K562 (cell line): ENCODE data around the gene HP. TPM values are rescaled to one million over a fixed set of nuclear protein-coding genes. Genes with fewer than 3 reads are reported as not detected.
A peak's percentile ranks its signal among the peaks of the same experiment; 100 is the strongest.

Source experiments
- FOXK2 ChIP-seq, 2 experiments: fragments of 450-650 bp; IDR thresholded peaks in 1 of 2; conservative IDR thresholded peaks in 1 of 2; 2 replicates each; pipeline ENCODE4 v1.6.1; 2016; ENCODE audit warnings: low read depth in 2 of 2, mild to moderate bottlenecking in 1 of 2
- ILF3 ChIP-seq: fragments of 450-650 bp; IDR thresholded peaks from 2 replicates; pipeline ENCODE4 v1.6.1; 2018; ENCODE audit warnings: antibody characterized with exemption, mild to moderate bottlenecking, moderate library complexity, borderline replicate concordance
- KLF6 ChIP-seq: fragments of 250-450 bp; sonication (Bioruptor Pico); IDR thresholded peaks from 2 replicates; pipeline ENCODE4 v1.4.0; 2020; ENCODE audit warnings: mild to moderate bottlenecking, moderate library complexity, borderline replicate concordance
- L3MBTL2 ChIP-seq: fragments of 450-650 bp; IDR thresholded peaks from 2 replicates; pipeline ENCODE4 v1.6.1; 2016; ENCODE audit warnings: mild to moderate bottlenecking, moderate library complexity
- MAZ ChIP-seq, 2 experiments: fragments of 450-650 bp in 1 of 2; sonication (generic) in 1 of 2; formaldehyde crosslinking; IDR thresholded peaks in 1 of 2; conservative IDR thresholded peaks in 1 of 2; 2 replicates each; pipeline versions ENCODE4 v1.4.0 to v1.5.0; 2020; ENCODE audit warnings: mild to moderate bottlenecking in 1 of 2, missing genetic modification reagents in 1 of 2
- MYBL2 ChIP-seq, 2 experiments: fragments of 450-650 bp in 1 of 2; sonication (generic) in 1 of 2; formaldehyde crosslinking in 1 of 2; IDR thresholded peaks; 2 replicates each; pipeline versions ENCODE4 v1.6.1 to v1.8.1; 2017 to 2022; ENCODE audit warnings: borderline replicate concordance in 1 of 2, inconsistent platforms in 1 of 2, low read depth in 1 of 2, mild to moderate bottlenecking in 1 of 2, missing genetic modification reagents in 1 of 2, moderate library complexity in 1 of 2
- NFYB ChIP-seq: IDR thresholded peaks from 2 replicates; pipeline ENCODE4 v1.6.1; 2011; ENCODE audit warnings: mild to moderate bottlenecking, moderate library complexity; ENCODE audit not compliant: insufficient read length; ENCODE audit errors: extremely low read depth
- RB1 ChIP-seq: fragments of 450-650 bp; IDR thresholded peaks from 2 replicates; pipeline ENCODE4 v1.6.1; 2017; ENCODE audit warnings: low read depth, mild to moderate bottlenecking
- SOX6 ChIP-seq: fragments of 450-650 bp; IDR thresholded peaks from 2 replicates; pipeline ENCODE4 v1.6.1; 2014; ENCODE audit warnings: mild to moderate bottlenecking
- YY1 ChIP-seq, 3 experiments: IDR thresholded peaks; 2 replicates each; pipeline ENCODE4 v1.6.1; 2011; ENCODE audit warnings: low read length in 2 of 3, mild to moderate bottlenecking in 2 of 3, moderate library complexity in 2 of 3, borderline replicate concordance in 1 of 3, control low read depth in 1 of 3, low read depth in 1 of 3; ENCODE audit not compliant: insufficient read depth in 3 of 3, insufficient replicate concordance in 2 of 3, control insufficient read depth in 1 of 3, insufficient read length in 1 of 3; ENCODE audit errors: extremely low read depth in 1 of 3
- ZNF146 ChIP-seq: IDR thresholded peaks from one replicate; pipeline ENCODE4 v1.6.1; 2018; ENCODE audit warnings: missing compliant biosample characterization; ENCODE audit not compliant: unreplicated experiment
- ZNF23 ChIP-seq: fragments of 250-450 bp; sonication (Bioruptor Pico); IDR thresholded peaks from 2 replicates; pipeline ENCODE4 v1.4.0; 2020; ENCODE audit warnings: mild to moderate bottlenecking
- ZNF24 ChIP-seq: fragments of 450-650 bp; IDR thresholded peaks from 2 replicates; pipeline ENCODE4 v1.6.1; 2016
- ZNF57 ChIP-seq: fragments of 450-650 bp; formaldehyde crosslinking; IDR thresholded peaks from 2 replicates; pipeline ENCODE4 v1.4.0; 2020; ENCODE audit warnings: mild to moderate bottlenecking, moderate library complexity
- ZNF699 ChIP-seq: fragments of 250-450 bp; sonication (Bioruptor Pico); IDR thresholded peaks from 2 replicates; pipeline ENCODE4 v1.8.0; 2021; ENCODE audit warnings: mild to moderate bottlenecking, moderate library complexity; ENCODE audit not compliant: insufficient replicate concordance
- polyA plus RNA-seq, 8 experiments: library from polyadenylated mRNA; depleted of rRNA in 4 of 8; stranded (reverse) in 5 of 8; unstranded in 3 of 8; fragments of >200 nt; fragmentation: Nextera tagmentation in 2 of 8; fragmentation: Illumina TruSeq in 1 of 8; extraction: Ambion mirVana in 2 of 8; extraction: Trizol in 1 of 8; gene quantifications; 2 replicates each; pipeline versions ENCODE4 v1.2.1 to v1.2.3, GENCODE V29; 2011 to 2014; ENCODE audit warnings: inconsistent platforms in 1 of 8, missing spikeins in 1 of 8
- total RNA-seq, 7 experiments: library from RNA; depleted of rRNA in 6 of 7; stranded (reverse); fragments of >200 nt in 6 of 7; fragmentation: Illumina TruSeq in 2 of 7; extraction: Trizol in 2 of 7; gene quantifications; 2 replicates each; pipeline versions ENCODE4 v1.2.1 to v1.2.3, GENCODE V29; 2011 to 2021; ENCODE audit warnings: low replicate concordance in 1 of 7
- TF ChIP-seq, protein P1 (sequence below): fragments of 450-650 bp; IDR thresholded peaks from 2 replicates; pipeline ENCODE4 v1.6.1; 2016; ENCODE audit warnings: mild to moderate bottlenecking
- TF ChIP-seq, protein P2 (sequence below): fragments of 250-450 bp; sonication (Bioruptor Pico); IDR thresholded peaks from 2 replicates; pipeline ENCODE4 v1.4.0; 2020; ENCODE audit warnings: mild to moderate bottlenecking, moderate library complexity
- TF ChIP-seq, protein P3 (sequence below): fragments of 450-650 bp; IDR thresholded peaks from 2 replicates; pipeline ENCODE4 v1.6.1; 2018; ENCODE audit not compliant: partially characterized antibody

HP gene
- total and polyA plus RNA-seq, 9 of the 15 experiments (the other 6 are each of a cell fraction or from before 2014, with no cell fraction given), result 0.04 to 8.7 TPM; not detected in 7

DNA sequence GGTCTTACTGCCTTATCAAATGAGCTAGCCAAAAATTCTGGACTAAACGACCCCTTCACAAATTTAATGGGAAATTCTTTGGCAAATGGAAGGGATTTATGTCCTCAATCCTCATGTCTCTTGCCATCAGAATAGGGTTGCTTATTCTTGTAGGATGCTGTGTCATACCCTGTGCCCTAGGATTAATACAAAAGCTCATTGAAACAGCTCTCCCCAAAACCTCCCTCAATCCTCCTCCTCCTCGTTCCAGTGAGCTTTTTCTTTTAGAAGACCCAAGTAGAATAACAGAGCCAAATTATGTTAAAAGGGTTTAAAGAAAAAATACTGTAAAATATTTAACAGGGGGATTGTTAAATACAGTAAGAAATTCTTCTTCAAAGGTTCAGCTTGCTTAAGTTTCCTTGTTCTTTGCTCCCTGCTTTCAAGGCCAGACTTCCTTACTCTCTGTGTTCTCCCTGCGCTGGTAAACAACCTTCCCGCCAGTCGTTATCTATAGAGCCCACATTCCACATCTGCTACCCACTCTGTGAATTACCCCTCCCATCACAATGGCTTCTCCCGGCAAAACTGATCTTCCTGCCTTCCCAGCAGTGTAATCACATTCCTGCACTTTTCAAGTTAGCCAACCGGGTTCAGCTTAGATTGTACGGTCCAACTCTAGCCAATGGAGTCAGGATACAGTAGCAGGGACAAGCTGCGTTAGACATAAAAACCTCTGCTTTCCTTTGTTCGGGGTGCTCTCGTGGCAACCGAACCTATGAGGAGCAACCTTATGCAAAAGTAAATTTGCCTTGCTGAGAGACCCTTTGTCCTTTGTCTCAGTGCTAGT lies 18.4 kb downstream of the HP start (continued):
- TF ChIP-seq, protein P1, sequence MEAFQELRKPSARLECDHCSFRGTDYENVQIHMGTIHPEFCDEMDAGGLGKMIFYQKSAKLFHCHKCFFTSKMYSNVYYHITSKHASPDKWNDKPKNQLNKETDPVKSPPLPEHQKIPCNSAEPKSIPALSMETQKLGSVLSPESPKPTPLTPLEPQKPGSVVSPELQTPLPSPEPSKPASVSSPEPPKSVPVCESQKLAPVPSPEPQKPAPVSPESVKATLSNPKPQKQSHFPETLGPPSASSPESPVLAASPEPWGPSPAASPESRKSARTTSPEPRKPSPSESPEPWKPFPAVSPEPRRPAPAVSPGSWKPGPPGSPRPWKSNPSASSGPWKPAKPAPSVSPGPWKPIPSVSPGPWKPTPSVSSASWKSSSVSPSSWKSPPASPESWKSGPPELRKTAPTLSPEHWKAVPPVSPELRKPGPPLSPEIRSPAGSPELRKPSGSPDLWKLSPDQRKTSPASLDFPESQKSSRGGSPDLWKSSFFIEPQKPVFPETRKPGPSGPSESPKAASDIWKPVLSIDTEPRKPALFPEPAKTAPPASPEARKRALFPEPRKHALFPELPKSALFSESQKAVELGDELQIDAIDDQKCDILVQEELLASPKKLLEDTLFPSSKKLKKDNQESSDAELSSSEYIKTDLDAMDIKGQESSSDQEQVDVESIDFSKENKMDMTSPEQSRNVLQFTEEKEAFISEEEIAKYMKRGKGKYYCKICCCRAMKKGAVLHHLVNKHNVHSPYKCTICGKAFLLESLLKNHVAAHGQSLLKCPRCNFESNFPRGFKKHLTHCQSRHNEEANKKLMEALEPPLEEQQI, result peak; percentile 46; the same call in 1 of the 2 replicates
- TF ChIP-seq ZNF699 (no peak), SOX6 (peak; percentile 78), FOXK2 (conservative IDR thresholded peaks at IDR 0.05 in 1 of 2, IDR thresholded peaks at IDR 0.05 in 1 of 2; ENCODE audit: low read depth in 2 of 2) (peak; percentile 89 to 92), KLF6 (CRISPR knock-in tag) (no peak), MAZ (CRISPR knock-in tag; conservative IDR thresholded peaks at IDR 0.05 in 1 of 2, IDR thresholded peaks at IDR 0.05 in 1 of 2) (peak; percentile 67 to 87; a peak in 3 of 4 replicates), ZNF23 (CRISPR knock-in tag) (no peak), ILF3 (no peak), ZNF146 (CRISPR knock-in tag) (no peak), ZNF57 (no peak), RB1 (peak; percentile 70; the same call in 1 of the 2 replicates), ZNF24 (peak; percentile 64; the same call in 1 of the 2 replicates), YY1 (IDR thresholded peaks at IDR 0.05; ENCODE audit: borderline replicate concordance in 1 of 3, control insufficient read depth in 1 of 3, extremely low read depth in 1 of 3, insufficient read depth in 3 of 3, insufficient read length in 1 of 3, insufficient replicate concordance in 2 of 3, low read depth in 1 of 3, low read length in 2 of 3) (peak in 1 of 3 experiments; percentile 76), L3MBTL2 (peak; percentile 46), NFYB (no peak), MYBL2 (IDR thresholded peaks at IDR 0.05; ENCODE audit: low read depth) (peak; percentile 77), MYBL2 (CRISPR knock-in tag; IDR thresholded peaks at IDR 0.05; ENCODE audit: borderline replicate concordance) (no peak)
- TF ChIP-seq, protein P2, sequence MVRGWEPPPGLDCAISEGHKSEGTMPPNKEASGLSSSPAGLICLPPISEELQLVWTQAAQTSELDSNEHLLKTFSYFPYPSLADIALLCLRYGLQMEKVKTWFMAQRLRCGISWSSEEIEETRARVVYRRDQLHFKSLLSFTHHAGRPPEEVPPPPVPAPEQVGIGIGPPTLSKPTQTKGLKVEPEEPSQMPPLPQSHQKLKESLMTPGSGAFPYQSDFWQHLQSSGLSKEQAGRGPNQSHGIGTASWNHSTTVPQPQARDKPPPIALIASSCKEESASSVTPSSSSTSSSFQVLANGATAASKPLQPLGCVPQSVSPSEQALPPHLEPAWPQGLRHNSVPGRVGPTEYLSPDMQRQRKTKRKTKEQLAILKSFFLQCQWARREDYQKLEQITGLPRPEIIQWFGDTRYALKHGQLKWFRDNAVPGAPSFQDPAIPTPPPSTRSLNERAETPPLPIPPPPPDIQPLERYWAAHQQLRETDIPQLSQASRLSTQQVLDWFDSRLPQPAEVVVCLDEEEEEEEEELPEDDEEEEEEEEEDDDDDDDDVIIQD, result no peak
- TF ChIP-seq, protein P3, sequence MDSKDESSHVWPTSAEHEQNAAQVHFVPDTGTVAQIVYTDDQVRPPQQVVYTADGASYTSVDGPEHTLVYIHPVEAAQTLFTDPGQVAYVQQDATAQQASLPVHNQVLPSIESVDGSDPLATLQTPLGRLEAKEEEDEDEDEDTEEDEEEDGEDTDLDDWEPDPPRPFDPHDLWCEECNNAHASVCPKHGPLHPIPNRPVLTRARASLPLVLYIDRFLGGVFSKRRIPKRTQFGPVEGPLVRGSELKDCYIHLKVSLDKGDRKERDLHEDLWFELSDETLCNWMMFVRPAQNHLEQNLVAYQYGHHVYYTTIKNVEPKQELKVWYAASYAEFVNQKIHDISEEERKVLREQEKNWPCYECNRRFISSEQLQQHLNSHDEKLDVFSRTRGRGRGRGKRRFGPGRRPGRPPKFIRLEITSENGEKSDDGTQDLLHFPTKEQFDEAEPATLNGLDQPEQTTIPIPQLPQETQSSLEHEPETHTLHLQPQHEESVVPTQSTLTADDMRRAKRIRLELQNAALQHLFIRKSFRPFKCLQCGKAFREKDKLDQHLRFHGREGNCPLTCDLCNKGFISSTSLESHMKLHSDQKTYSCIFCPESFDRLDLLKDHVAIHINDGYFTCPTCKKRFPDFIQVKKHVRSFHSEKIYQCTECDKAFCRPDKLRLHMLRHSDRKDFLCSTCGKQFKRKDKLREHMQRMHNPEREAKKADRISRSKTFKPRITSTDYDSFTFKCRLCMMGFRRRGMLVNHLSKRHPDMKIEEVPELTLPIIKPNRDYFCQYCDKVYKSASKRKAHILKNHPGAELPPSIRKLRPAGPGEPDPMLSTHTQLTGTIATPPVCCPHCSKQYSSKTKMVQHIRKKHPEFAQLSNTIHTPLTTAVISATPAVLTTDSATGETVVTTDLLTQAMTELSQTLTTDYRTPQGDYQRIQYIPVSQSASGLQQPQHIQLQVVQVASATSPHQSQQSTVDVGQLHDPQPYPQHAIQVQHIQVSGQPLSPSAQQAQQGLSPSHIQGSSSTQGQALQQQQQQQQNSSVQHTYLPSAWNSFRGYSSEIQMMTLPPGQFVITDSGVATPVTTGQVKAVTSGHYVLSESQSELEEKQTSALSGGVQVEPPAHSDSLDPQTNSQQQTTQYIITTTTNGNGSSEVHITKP, result peak; percentile 90
